NB4 (cell line): Measurements from ENCODE around the gene GNB5.

Source experiments
- DNase-seq: peaks from one replicate; pipeline ENCODE4 v3.0.0; 2010; ENCODE audit warnings: low read depth
- H3K4me3 ChIP-seq: one replicate; pipeline ENCODE4 v1.5.1; 2011; ENCODE audit warnings: mild to moderate bottlenecking, low read depth, low read length, moderate library complexity
- MYC ChIP-seq: IDR thresholded peaks from 2 replicates; pipeline ENCODE4 v1.6.1; 2011; ENCODE audit warnings: low read depth, low read length
- POLR2A ChIP-seq: IDR thresholded peaks from 2 replicates; pipeline ENCODE4 v1.6.1; 2011; ENCODE audit warnings: mild to moderate bottlenecking; ENCODE audit not compliant: insufficient read length; ENCODE audit errors: extremely low read depth
- TF ChIP-seq, protein P1 (sequence below): IDR thresholded peaks from one replicate; pipeline ENCODE4 v1.5.1; 2012; ENCODE audit warnings: low read depth, low read length
- TF ChIP-seq, protein P2 (sequence below): IDR thresholded peaks from 2 replicates; pipeline ENCODE4 v1.6.1; 2011; ENCODE audit warnings: low read depth, low read length

The GNB5 gene

DNA sequence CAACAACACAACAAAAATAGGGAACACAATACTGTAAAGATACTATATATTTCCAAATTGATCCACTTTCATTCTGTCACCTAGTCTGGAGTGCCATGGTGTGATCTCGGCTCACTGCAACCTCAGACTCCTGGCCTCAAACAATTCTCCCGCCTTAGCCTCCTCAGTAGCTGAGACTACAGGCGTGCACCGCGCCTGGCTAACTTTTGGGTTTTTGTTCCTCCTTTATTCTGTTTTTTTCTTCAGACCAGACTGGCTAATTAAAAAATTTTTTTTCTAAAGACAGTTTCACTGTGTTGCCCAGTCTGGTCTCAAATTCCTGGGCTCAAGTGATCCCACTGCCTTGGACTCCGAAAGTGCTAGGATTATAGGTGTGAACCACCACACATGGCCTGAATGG, 84.0 kb downstream of the GNB5 start:
- no peak overlapping the region for H3K4me3 ChIP-seq
- TF ChIP-seq POLR2A = no peak
- TF ChIP-seq, protein P1, sequence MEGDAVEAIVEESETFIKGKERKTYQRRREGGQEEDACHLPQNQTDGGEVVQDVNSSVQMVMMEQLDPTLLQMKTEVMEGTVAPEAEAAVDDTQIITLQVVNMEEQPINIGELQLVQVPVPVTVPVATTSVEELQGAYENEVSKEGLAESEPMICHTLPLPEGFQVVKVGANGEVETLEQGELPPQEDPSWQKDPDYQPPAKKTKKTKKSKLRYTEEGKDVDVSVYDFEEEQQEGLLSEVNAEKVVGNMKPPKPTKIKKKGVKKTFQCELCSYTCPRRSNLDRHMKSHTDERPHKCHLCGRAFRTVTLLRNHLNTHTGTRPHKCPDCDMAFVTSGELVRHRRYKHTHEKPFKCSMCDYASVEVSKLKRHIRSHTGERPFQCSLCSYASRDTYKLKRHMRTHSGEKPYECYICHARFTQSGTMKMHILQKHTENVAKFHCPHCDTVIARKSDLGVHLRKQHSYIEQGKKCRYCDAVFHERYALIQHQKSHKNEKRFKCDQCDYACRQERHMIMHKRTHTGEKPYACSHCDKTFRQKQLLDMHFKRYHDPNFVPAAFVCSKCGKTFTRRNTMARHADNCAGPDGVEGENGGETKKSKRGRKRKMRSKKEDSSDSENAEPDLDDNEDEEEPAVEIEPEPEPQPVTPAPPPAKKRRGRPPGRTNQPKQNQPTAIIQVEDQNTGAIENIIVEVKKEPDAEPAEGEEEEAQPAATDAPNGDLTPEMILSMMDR = no peak
- no peak for TF ChIP-seq MYC
- TF ChIP-seq, protein P2, sequence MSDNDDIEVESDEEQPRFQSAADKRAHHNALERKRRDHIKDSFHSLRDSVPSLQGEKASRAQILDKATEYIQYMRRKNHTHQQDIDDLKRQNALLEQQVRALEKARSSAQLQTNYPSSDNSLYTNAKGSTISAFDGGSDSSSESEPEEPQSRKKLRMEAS = no peak
- DNase-seq = no peak

DNA sequence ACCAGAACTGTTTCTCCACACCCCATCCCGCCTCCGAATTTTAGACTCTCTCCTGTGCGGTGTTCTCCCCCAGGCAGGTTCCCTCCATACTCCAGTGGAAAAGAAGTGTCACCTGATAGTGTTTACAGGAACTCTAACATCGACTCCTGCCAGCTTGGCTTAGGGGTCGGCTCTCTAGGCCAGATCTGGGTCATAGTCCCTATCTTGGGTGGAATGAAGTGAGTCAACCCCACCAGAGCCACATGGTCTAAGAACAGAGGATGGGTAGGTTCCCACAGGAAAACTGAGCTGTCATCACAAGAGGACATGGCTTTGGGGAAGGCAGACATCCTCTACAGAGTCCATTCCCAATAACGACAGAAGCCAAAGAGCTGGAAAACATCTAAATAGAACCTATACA, 84.6 kb downstream of the GNB5 start:
- no peak for DNase-seq
- H3K4me3 ChIP-seq = no peak overlapping the region
- TF ChIP-seq, protein P1 = no peak
- TF ChIP-seq POLR2A = no peak
- TF ChIP-seq MYC = no peak
- TF ChIP-seq, protein P2 = no peak

DNA sequence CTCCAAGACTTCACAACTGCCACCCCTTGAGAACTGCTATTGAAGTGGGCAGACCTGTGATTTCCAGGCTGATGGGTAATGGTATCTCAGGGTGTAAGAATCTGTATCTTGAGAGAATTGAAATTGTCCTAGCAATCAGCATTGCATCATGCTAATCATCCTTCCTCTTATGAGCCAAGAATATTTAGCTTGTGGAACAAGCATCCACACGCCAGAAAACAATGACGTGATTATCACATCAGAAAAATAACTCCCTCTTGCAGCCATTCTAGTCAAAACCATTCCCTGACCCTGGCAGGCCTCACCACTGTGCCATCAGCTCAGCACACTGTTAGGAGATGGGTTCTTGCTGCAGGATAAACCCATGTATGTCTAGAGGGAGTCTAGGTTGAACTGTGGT, 85.3 kb downstream of the GNB5 start:
- no peak for DNase-seq
- no peak overlapping the region for H3K4me3 ChIP-seq

DNA sequence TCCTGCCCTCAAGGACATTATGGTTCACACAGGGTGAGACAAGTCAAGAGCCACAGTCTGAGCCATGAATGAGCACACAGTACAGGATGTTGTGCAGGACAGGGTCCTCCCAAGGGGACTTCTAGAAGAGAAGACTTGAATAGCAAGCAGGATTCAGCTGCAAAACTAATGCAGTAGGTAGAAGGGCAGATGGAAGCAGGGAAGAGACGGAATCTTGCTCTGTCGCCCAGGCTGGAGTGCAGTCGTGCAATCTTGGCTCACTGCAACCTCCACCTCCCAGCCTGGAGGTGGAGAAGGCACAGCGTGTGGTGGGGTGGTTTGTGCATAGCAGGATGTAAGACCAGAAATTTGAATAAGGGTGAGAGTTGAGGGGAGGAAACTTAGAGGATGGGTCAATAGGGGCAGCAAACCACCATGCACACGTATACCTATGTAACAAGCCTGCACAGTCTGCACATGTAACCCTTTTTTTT, 86.6 kb downstream of the GNB5 start:
- TF ChIP-seq, protein P2 = no peak
- TF ChIP-seq, protein P1 = no peak
- TF ChIP-seq POLR2A (no peak), MYC (no peak)
- H3K4me3 ChIP-seq = no peak overlapping the region
- DNase-seq = peak; percentile 58

More for the DNA sequence above, 85.3 kb downstream of the GNB5 start:
- TF ChIP-seq MYC (no peak), POLR2A (no peak)
- TF ChIP-seq, protein P2 = no peak
- TF ChIP-seq, protein P1 = no peak

DNA sequence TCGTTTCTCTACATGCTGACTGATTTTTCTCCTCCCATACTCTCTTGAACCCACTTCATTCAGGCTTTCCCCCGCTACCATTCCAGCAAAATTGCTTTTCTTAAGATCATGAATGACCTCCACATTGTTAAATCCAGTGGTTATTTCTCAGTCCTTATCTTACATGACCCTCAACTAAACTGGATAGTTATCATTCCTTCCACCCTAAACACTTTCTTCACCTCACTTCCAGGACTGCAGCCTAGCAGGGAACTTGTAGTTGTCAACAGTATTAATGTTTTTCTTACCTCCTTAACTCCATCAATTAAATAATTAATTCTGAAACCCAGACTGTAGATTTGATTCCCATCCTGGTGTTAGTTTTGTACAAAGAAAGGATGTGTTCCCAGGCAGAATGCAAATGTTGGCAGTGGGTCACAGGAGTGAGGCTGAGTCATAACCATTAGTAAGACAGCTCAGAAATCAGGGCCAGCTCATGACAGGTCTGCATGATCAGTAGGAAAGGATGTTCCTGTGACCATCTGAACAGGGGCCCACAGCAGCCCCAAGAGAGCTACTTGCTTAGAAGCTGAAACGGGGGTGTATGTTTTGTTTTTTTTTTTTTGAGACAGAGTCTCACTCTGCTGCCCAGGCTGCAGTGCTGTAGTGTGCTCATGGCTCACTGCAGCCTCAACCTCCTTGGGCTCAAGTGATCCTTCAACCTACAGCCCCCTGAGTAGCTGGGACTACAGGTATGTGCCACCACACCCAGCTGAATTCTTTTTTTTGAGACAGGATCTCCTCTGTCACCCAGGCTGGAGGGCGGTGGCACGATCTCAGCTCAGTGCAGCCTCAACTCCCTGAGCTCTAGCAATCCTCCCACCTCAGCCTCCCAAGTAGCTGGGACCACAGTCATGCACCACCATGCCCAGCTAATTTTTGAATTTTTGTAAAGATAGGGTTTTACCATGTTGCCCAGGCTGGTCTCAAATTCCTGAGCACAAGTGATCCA, 87.7 kb downstream of the GNB5 start:
- no peak for TF ChIP-seq POLR2A
- TF ChIP-seq, protein P1 = no peak
- TF ChIP-seq MYC = no peak
- TF ChIP-seq, protein P2 = no peak
- DNase-seq = peak; percentile 72
- H3K4me3 ChIP-seq = no peak overlapping the region
